ENCODE data around the gene C4orf50. TPM values are rescaled to one million over a fixed set of nuclear protein-coding genes. Genes with fewer than 3 reads are reported as not detected.

Gene C4orf50
- total and polyA plus RNA-seq, 2 donors (not counting 1 experiment from before 2014, with no cell fraction given) = 0.02 TPM; not detected in 1

DNA sequence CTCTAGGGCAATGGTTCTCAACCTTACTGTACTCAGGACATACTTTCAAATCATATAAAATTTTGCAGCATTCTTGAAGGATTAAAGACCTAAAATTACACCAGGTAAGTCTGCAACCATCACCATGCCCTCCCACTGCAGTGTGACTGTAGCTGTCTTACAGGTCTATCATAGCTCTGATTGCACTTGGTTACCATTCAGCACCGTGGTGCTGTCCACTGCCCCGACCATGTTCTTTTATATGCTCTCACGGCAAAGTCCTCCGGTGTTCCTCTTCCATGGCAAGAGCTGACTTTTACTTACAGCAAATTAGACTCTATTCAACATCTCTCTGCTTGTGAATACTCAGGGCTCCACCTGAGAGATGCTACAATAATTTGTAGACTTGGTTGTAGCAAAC is 136.9 kb downstream of the C4orf50 start:
- Histone ChIP-seq H4K20me1 (ENCODE audit: control insufficient read depth, insufficient read depth, low read length, poor library complexity, severe bottlenecking) (no peaks in the 10 kb centered on the region), H3K27ac (ENCODE audit: low read length in 2 of 2) (no peak overlapping the region), H3K4me2 (replicated peaks; ENCODE audit: low read depth, low read length, poor library complexity, severe bottlenecking) (no peak overlapping the region), H3K27me3 (replicated peaks in 1 of 4; ENCODE audit: control extremely low read depth in 1 of 4, control insufficient read depth in 3 of 4, insufficient read depth in 4 of 4, low read length in 3 of 4) (peaks cover 0 to 11% (median 4%) of the 10 kb centered on the region in 4 experiments), H3K36me3 (replicated peaks in 1 of 2; ENCODE audit: control extremely low read depth in 1 of 2, control insufficient read depth in 1 of 2, extremely low read depth in 1 of 2, insufficient read depth in 2 of 2, low read length in 1 of 2) (no peaks in the 10 kb centered on the region), H3K4me3 (ENCODE audit: control extremely low read depth in 1 of 5, extremely low read depth in 1 of 5, insufficient read depth in 1 of 5, low read depth in 2 of 5, low read length in 4 of 5) (no peak overlapping the region), H3K4me1 (ENCODE audit: control insufficient read depth in 2 of 2, insufficient read depth in 2 of 2, low read length in 2 of 2) (peaks cover 19 to 26% of the 10 kb centered on the region in 2 donors), H2AFZ (ENCODE audit: insufficient read depth, low read depth, low read length, poor library complexity, severe bottlenecking) (no peak overlapping the region), H3K9me3 (ENCODE audit: control extremely low read depth in 1 of 3, control insufficient read depth in 2 of 3, insufficient read depth in 1 of 3, low read length in 2 of 3) (peaks cover 0 to 17% (median 0%) of the 10 kb centered on the region in 3 donors), H3K9ac (ENCODE audit: low read length) (no peak overlapping the region), H3K79me2 (ENCODE audit: control insufficient read depth, insufficient read depth, low read length) (no peaks in the 10 kb centered on the region)
- H3K27me3 Mint-ChIP-seq = peaks cover 46% of the 10 kb centered on the region
- no peak overlapping the region for H3K27ac Mint-ChIP-seq
- peaks cover 23% of the 10 kb centered on the region for H3K4me1 Mint-ChIP-seq
- DNase-seq (no peak), ATAC-seq (ENCODE audit: low read depth) (no peak)
- TF ChIP-seq EZH2 (IDR thresholded peaks at IDR 0.05; ENCODE audit: borderline replicate concordance, insufficient read depth, low read depth, low read length, poor library complexity, severe bottlenecking) = no peak
- TF ChIP-seq CTCF (IDR thresholded peaks at IDR 0.05) = no peak
- H3K4me3 Mint-ChIP-seq = no peak overlapping the region
- no peaks in the 10 kb centered on the region for H3K9me3 Mint-ChIP-seq (ENCODE audit: insufficient read depth)
- intact Hi-C loops (cut with micrococcal nuclease) = no loop called here
- WGBS (ENCODE audit: insufficient coverage) = 26% methylated on average over 3 of the region's 4 CpGs
- ChIA-PET POLR2A (no interaction called here), CTCF (no interaction called here)

- no peaks in the 10 kb centered on the region for H3K9me3 Mint-ChIP-seq (ENCODE audit: insufficient read depth)
- DNase-seq (no peak), ATAC-seq (ENCODE audit: low read depth) (no peak)
- ChIA-PET CTCF (no interaction called here), POLR2A (no interaction called here)
- no peaks in the 10 kb centered on the region for H3K4me1 ChIP-seq (ENCODE audit: control insufficient read depth in 2 of 2, insufficient read depth in 2 of 2, low read length in 2 of 2)
- H3K27ac ChIP-seq (ENCODE audit: low read length in 2 of 2) = no peak overlapping the region
- H3K4me1 Mint-ChIP-seq = no peaks in the 10 kb centered on the region
- no peak overlapping the region for H3K27ac Mint-ChIP-seq
- H3K27me3 ChIP-seq (replicated peaks in 1 of 4; ENCODE audit: control extremely low read depth in 1 of 4, control insufficient read depth in 3 of 4, insufficient read depth in 4 of 4, low read length in 3 of 4) = peaks cover 0 to 6% (median 3%) of the 10 kb centered on the region in 4 experiments
- TF ChIP-seq CTCF (IDR thresholded peaks at IDR 0.05) (no peak), EZH2 (IDR thresholded peaks at IDR 0.05; ENCODE audit: borderline replicate concordance, insufficient read depth, low read depth, low read length, poor library complexity, severe bottlenecking) (no peak)
- no peaks in the 10 kb centered on the region for H4K20me1 ChIP-seq (ENCODE audit: control insufficient read depth, insufficient read depth, low read length, poor library complexity, severe bottlenecking)
- no peak overlapping the region for H3K4me2 ChIP-seq (replicated peaks; ENCODE audit: low read depth, low read length, poor library complexity, severe bottlenecking)
- no peak overlapping the region for H3K9ac ChIP-seq (ENCODE audit: low read length)
- intact Hi-C loops (cut with micrococcal nuclease) = no loop called here
- WGBS (ENCODE audit: insufficient coverage) = 93% methylated on average over 4 of the region's 6 CpGs
- no peaks in the 10 kb centered on the region for H3K36me3 ChIP-seq (replicated peaks in 1 of 2; ENCODE audit: control extremely low read depth in 1 of 2, control insufficient read depth in 1 of 2, extremely low read depth in 1 of 2, insufficient read depth in 2 of 2, low read length in 1 of 2)
- H3K9me3 ChIP-seq (ENCODE audit: control extremely low read depth in 1 of 3, control insufficient read depth in 2 of 3, insufficient read depth in 1 of 3, low read length in 2 of 3) = peaks cover 0 to 8% (median 0%) of the 10 kb centered on the region in 3 donors
- peaks cover 37% of the 10 kb centered on the region for H3K27me3 Mint-ChIP-seq
- H3K4me3 Mint-ChIP-seq = no peak overlapping the region
- no peaks in the 10 kb centered on the region for H3K79me2 ChIP-seq (ENCODE audit: control insufficient read depth, insufficient read depth, low read length)
- H2AFZ ChIP-seq (ENCODE audit: insufficient read depth, low read depth, low read length, poor library complexity, severe bottlenecking) = no peak overlapping the region
- no peak overlapping the region for H3K4me3 ChIP-seq (ENCODE audit: control extremely low read depth in 1 of 5, extremely low read depth in 1 of 5, insufficient read depth in 1 of 5, low read depth in 2 of 5, low read length in 4 of 5)
Observed at GRCh38 chr4:5878359-5878758, 139.9 kb downstream of the C4orf50 start.
